Endodermal cell (in vitro differentiated cells): ENCODE results near the gene CTNNA1. TPM values are rescaled to one million over a fixed set of nuclear protein-coding genes. Genes with fewer than 3 reads are reported as not detected.

ENCODE experiments used
- DNase-seq: peaks from one replicate; pipeline ENCODE4 v3.0.0-alpha.2; 2017
- H3K27ac ChIP-seq: 2 replicates; pipeline ENCODE4 v1.5.1; 2013; ENCODE audit warnings: mild to moderate bottlenecking, low read depth, low read length, moderate library complexity
- H3K27me3 ChIP-seq: 2 replicates; pipeline ENCODE4 v1.6.1; 2013; ENCODE audit warnings: mild to moderate bottlenecking, low read length, moderate library complexity; ENCODE audit not compliant: insufficient read depth, control insufficient read depth, poor library complexity, severe bottlenecking
- H3K36me3 ChIP-seq: 2 replicates; pipeline ENCODE4 v1.7.0; 2013; ENCODE audit warnings: mild to moderate bottlenecking, low read length, moderate library complexity; ENCODE audit not compliant: control insufficient read depth, insufficient read depth
- H3K4me1 ChIP-seq: one replicate; pipeline ENCODE4 v1.7.0; 2013; ENCODE audit warnings: low read length; ENCODE audit not compliant: control insufficient read depth, insufficient read depth
- H3K4me3 ChIP-seq: 2 replicates; pipeline ENCODE4 v1.5.1; 2013; ENCODE audit warnings: mild to moderate bottlenecking, low read length, moderate library complexity
- H3K9ac ChIP-seq: 2 replicates; pipeline ENCODE4 v1.6.1; 2013; ENCODE audit warnings: mild to moderate bottlenecking, low read length, moderate library complexity; ENCODE audit not compliant: poor library complexity, severe bottlenecking; ENCODE audit errors: extremely low read depth
- H3K9me3 ChIP-seq: 2 replicates; pipeline ENCODE4 v1.6.1; 2013; ENCODE audit warnings: mild to moderate bottlenecking, low read length, moderate library complexity; ENCODE audit not compliant: control insufficient read depth
- H3K27ac Mint-ChIP-seq: 2 replicates; pipeline ENCODE4 v1.8.0; 2020; ENCODE audit warnings: mixed read lengths
- H3K27me3 Mint-ChIP-seq: 2 replicates; pipeline ENCODE4 v1.8.0; 2021; ENCODE audit warnings: mild to moderate bottlenecking, mixed read lengths; ENCODE audit not compliant: insufficient read depth
- H3K36me3 Mint-ChIP-seq: 2 replicates; pipeline ENCODE4 v1.8.0; 2020; ENCODE audit warnings: low read depth, mixed read lengths
- H3K4me1 Mint-ChIP-seq: 2 replicates; pipeline ENCODE4 v1.8.0; 2020; ENCODE audit warnings: mixed read lengths
- H3K4me3 Mint-ChIP-seq: 2 replicates; pipeline ENCODE4 v1.8.0; 2020; ENCODE audit warnings: mild to moderate bottlenecking, moderate library complexity, mixed read lengths
- H3K9me3 Mint-ChIP-seq: 2 replicates; pipeline ENCODE4 v1.8.0; 2020; ENCODE audit warnings: mild to moderate bottlenecking, mixed read lengths
- CTCF ChIP-seq: fragments of 200-600 bp; sonication (generic); conservative IDR thresholded peaks from 2 replicates; pipeline ENCODE4 v1.5.0; 2021; ENCODE audit warnings: antibody characterized with exemption, mild to moderate bottlenecking
- WGBS, 2 experiments: methylation state at CpG; one replicate each; pipeline versions ENCODE4 v1.1.5 to v1.1.7; 2013; ENCODE audit warnings: missing lambda C conversion rate in 2 of 2, mixed read lengths in 1 of 2; ENCODE audit not compliant: insufficient coverage in 1 of 2, insufficient read length in 1 of 2; 5-methylcytosine and 5-hydroxymethylcytosine counted together
- total RNA-seq, 2 donors: library from RNA; stranded (reverse); fragmentation: NEBNext Ultra II Directional in 1 of 2; extraction: Animal tissue kit (Norgen Biotek cat#: 25700) in 1 of 2; gene quantifications; 2 replicates in 1 of 2; 3 replicates in 1 of 2; pipeline ENCODE4 v1.2.1, GENCODE V29; 2021

CTNNA1 gene
- total RNA-seq, 2 donors from 2014 or later, result 298 to 305 TPM

GRCh38 chr5:138867011-138867410, 113.8 kb downstream of the CTNNA1 start:
- Histone ChIP-seq H3K36me3 (peaks cover 23% of the 10 kb centered on the region), H3K9ac (no peak overlapping the region), H3K4me3 (no peak overlapping the region), H3K27me3 (no peaks in the 10 kb centered on the region), H3K27ac (peak overlapping the region; percentile 44), H3K4me1 (peaks cover 15% of the 10 kb centered on the region), H3K9me3 (peaks cover 26% of the 10 kb centered on the region)
- H3K4me1 Mint-ChIP-seq, result peaks cover 45% of the 10 kb centered on the region
- no peaks in the 10 kb centered on the region for H3K27me3 Mint-ChIP-seq
- DNase-seq, result no peak
- H3K27ac Mint-ChIP-seq, result no peak overlapping the region
- peaks cover 28% of the 10 kb centered on the region for H3K36me3 Mint-ChIP-seq
- 95 to 100% methylated on average over 1 of the region's 1 CpG for WGBS, 2 experiments
- H3K4me3 Mint-ChIP-seq, result no peak overlapping the region
- TF ChIP-seq CTCF, result no peak
- H3K9me3 Mint-ChIP-seq, result peaks cover 20% of the 10 kb centered on the region

- Mint-ChIP-seq H3K4me3 (no peak overlapping the region), H3K9me3 (peaks cover 5% of the 10 kb centered on the region), H3K27me3 (no peaks in the 10 kb centered on the region), H3K27ac (no peak overlapping the region), H3K4me1 (peaks cover 53% of the 10 kb centered on the region), H3K36me3 (peaks cover 14% of the 10 kb centered on the region)
- H3K27me3 ChIP-seq, result no peaks in the 10 kb centered on the region
- H3K4me1 ChIP-seq, result peaks cover 15% of the 10 kb centered on the region
- DNase-seq, result no peak
- TF ChIP-seq CTCF, result no peak
- peaks cover 15% of the 10 kb centered on the region for H3K36me3 ChIP-seq
- WGBS, 2 experiments, result no CpG with 5 or more reads among the region's 1 CpG
- H3K9me3 ChIP-seq, result peaks cover 6% of the 10 kb centered on the region
- no peak overlapping the region for H3K9ac ChIP-seq
- no peak overlapping the region for H3K4me3 ChIP-seq
- H3K27ac ChIP-seq, result no peak overlapping the region
These were observed 115.8 kb downstream of the CTNNA1 start for GRCh38 chr5:138869038-138869437.

- H3K4me3 ChIP-seq, result no peak overlapping the region
- Mint-ChIP-seq H3K27me3 (no peaks in the 10 kb centered on the region), H3K4me3 (no peak overlapping the region), H3K27ac (no peak overlapping the region), H3K36me3 (peaks cover 7% of the 10 kb centered on the region), H3K4me1 (peaks cover 61% of the 10 kb centered on the region), H3K9me3 (no peaks in the 10 kb centered on the region)
- peaks cover 11% of the 10 kb centered on the region for H3K36me3 ChIP-seq
- no peaks in the 10 kb centered on the region for H3K9me3 ChIP-seq
- H3K4me1 ChIP-seq, result peaks cover 15% of the 10 kb centered on the region
- H3K27me3 ChIP-seq, result no peaks in the 10 kb centered on the region
- no peak overlapping the region for H3K27ac ChIP-seq
- H3K9ac ChIP-seq, result no peak overlapping the region
- WGBS, 2 experiments, result 89 to 92% methylated on average over 1 to 5 of the region's 5 CpGs
- no peak for DNase-seq
- no peak for TF ChIP-seq CTCF
These were observed 116.7 kb downstream of the CTNNA1 start for GRCh38 chr5:138869763-138870500.
